ENCODE data around the gene IGF1R.

Gene IGF1R

GRCh38 chr15:98924401-98925049 is 276.2 kb downstream of the IGF1R start:
- DNase-seq = no peak

GRCh38 chr15:98926236-98926635 is 277.9 kb downstream of the IGF1R start:
- no peak for DNase-seq

- no peak for DNase-seq
Measured at GRCh38 chr15:98927022-98927421, 278.7 kb downstream of the IGF1R start.

GRCh38 chr15:98927996-98928395 is 279.7 kb downstream of the IGF1R start:
- DNase-seq = no peak

GRCh38 chr15:98930576-98930975 is 282.2 kb downstream of the IGF1R start:
- no peak for DNase-seq

- DNase-seq = no peak
Measured at GRCh38 chr15:98931004-98931403, 282.7 kb downstream of the IGF1R start.

- DNase-seq = no peak
Measured at GRCh38 chr15:98933406-98933805, 285.1 kb downstream of the IGF1R start.

GRCh38 chr15:98935736-98936135 is 287.4 kb downstream of the IGF1R start:
- DNase-seq = no peak

- DNase-seq = no peak
Measured at GRCh38 chr15:98937413-98938104, 289.2 kb downstream of the IGF1R start.

GRCh38 chr15:98938105-98938417 is 289.7 kb downstream of the IGF1R start:
- DNase-seq = no peak

- no peak for DNase-seq
Measured at GRCh38 chr15:98938799-98939198, 290.5 kb downstream of the IGF1R start.

GRCh38 chr15:98939311-98940080 is 291.2 kb downstream of the IGF1R start:
- DNase-seq = no peak

GRCh38 chr15:98941595-98942255 is 293.4 kb downstream of the IGF1R start:
- no peak for DNase-seq

GRCh38 chr15:98942431-98942830 is 294.1 kb downstream of the IGF1R start:
- DNase-seq = no peak

GRCh38 chr15:98943051-98943508 is 294.7 kb downstream of the IGF1R start:
- no peak for DNase-seq

- DNase-seq = no peak
Measured at GRCh38 chr15:98943601-98944151, 295.3 kb downstream of the IGF1R start.

GRCh38 chr15:98946301-98947255 is 298.2 kb downstream of the IGF1R start:
- DNase-seq = no peak

- DNase-seq = no peak
Measured at GRCh38 chr15:98948456-98948855, 300.1 kb downstream of the IGF1R start.

- DNase-seq = no peak
Measured at GRCh38 chr15:98948941-98949340, 300.6 kb downstream of the IGF1R start.

GRCh38 chr15:98949624-98950023 is 301.3 kb downstream of the IGF1R start:
- no peak for DNase-seq

GRCh38 chr15:98950248-98950647 is 301.9 kb downstream of the IGF1R start:
- no peak for DNase-seq

GRCh38 chr15:98951004-98951403 is 302.7 kb downstream of the IGF1R start:
- DNase-seq = no peak
